HG03095 (cell line): ENCODE results near the gene MR1.

Experiments used
- ATAC-seq: cut with Tn5 transposase; IDR thresholded peaks from one replicate; pipeline ENCODE4 v1.9.1; 2021; ENCODE audit warnings: moderate library complexity; ENCODE audit not compliant: unreplicated experiment

The MR1 gene

GRCh38 chr1:181105134-181106021, 71.6 kb downstream of the MR1 start:
- peak; percentile 77 for ATAC-seq

- no peak for ATAC-seq
Observed at GRCh38 chr1:181106022-181106312, 72.2 kb downstream of the MR1 start.

- ATAC-seq = no peak
Observed at GRCh38 chr1:181106479-181106878, 72.7 kb downstream of the MR1 start.

GRCh38 chr1:181107711-181108110, 73.9 kb downstream of the MR1 start:
- ATAC-seq = no peak

- ATAC-seq = no peak
Observed at GRCh38 chr1:181108304-181108867, 74.6 kb downstream of the MR1 start.

- no peak for ATAC-seq
Observed at GRCh38 chr1:181110013-181110412, 76.2 kb downstream of the MR1 start.
